OCI-LY1 (cell line): ENCODE measurements around the gene CALB2.

Source experiments
- H2AFZ ChIP-seq: fragments of 200-600 bp; sonication (generic), shearing (Covaris generic); 2 replicates; pipeline ENCODE4 v1.6.0; 2014; ENCODE audit warnings: antibody characterized with exemption, mild to moderate bottlenecking, low read length
- H3F3A ChIP-seq: fragments of 200-600 bp; sonication (generic), shearing (Covaris generic); 2 replicates; pipeline ENCODE4 v1.6.0; 2014; ENCODE audit warnings: mild to moderate bottlenecking, antibody characterized with exemption, low read length, moderate library complexity; ENCODE audit not compliant: insufficient read depth
- H3K27ac ChIP-seq: fragments of 200-600 bp; sonication (generic); 2 replicates; pipeline ENCODE4 v1.5.1; 2014; ENCODE audit warnings: low read length, mixed run types, mild to moderate bottlenecking, low read depth; ENCODE audit not compliant: poor library complexity, severe bottlenecking
- H3K27me3 ChIP-seq: fragments of 200-600 bp; sonication (generic); 2 replicates; pipeline ENCODE4 v1.6.0; 2014; ENCODE audit warnings: antibody characterized with exemption, mild to moderate bottlenecking, low read length, moderate library complexity; ENCODE audit not compliant: insufficient read depth
- H3K36me3 ChIP-seq: fragments of 200-600 bp; sonication (generic); 2 replicates; pipeline ENCODE4 v1.6.1; 2014; ENCODE audit warnings: mild to moderate bottlenecking, antibody characterized with exemption, low read length, moderate library complexity, mixed read lengths; ENCODE audit not compliant: insufficient read depth
- H3K4me1 ChIP-seq: fragments of 200-600 bp; sonication (generic); 2 replicates; pipeline ENCODE4 v1.5.1; 2014; ENCODE audit warnings: mild to moderate bottlenecking, low read length, moderate library complexity; ENCODE audit not compliant: insufficient read depth, severe bottlenecking
- H3K4me2 ChIP-seq: fragments of 200-600 bp; sonication (generic), shearing (Covaris generic); 2 replicates; pipeline ENCODE4 v1.6.1; 2014; ENCODE audit warnings: low read length
- H3K4me3 ChIP-seq: fragments of 200-600 bp; sonication (generic); 2 replicates; pipeline ENCODE4 v1.5.1; 2014; ENCODE audit warnings: low read length, low read depth, mild to moderate bottlenecking, mixed read lengths; ENCODE audit not compliant: poor library complexity, severe bottlenecking
- H3K79me2 ChIP-seq: fragments of 200-600 bp; shearing (Covaris generic); 2 replicates; pipeline ENCODE4 v1.6.1; 2016; ENCODE audit warnings: mixed run types, low read length, mixed read lengths; ENCODE audit not compliant: insufficient read depth
- H3K9ac ChIP-seq: fragments of 200-600 bp; sonication (generic), shearing (Covaris generic); 2 replicates; pipeline ENCODE4 v1.6.1; 2014; ENCODE audit warnings: mild to moderate bottlenecking, low read length, mixed read lengths
- H3K9me2 ChIP-seq: fragments of 200-600 bp; sonication (generic), shearing (Covaris generic); 2 replicates; pipeline ENCODE4 v1.6.1; 2014; ENCODE audit warnings: low read depth, mild to moderate bottlenecking, low read length, mixed read lengths
- H3K9me3 ChIP-seq: fragments of 200-600 bp; shearing (Covaris generic); 2 replicates; pipeline ENCODE4 v1.6.1; 2014; ENCODE audit warnings: low read length, mixed read lengths
- H4K20me1 ChIP-seq: fragments of 200-600 bp; sonication (generic), shearing (Covaris generic); 2 replicates; pipeline ENCODE4 v1.6.0; 2016; ENCODE audit warnings: mild to moderate bottlenecking, low read length; ENCODE audit not compliant: insufficient read depth
- EZH2 ChIP-seq: fragments of 200-600 bp; sonication (generic), shearing (Covaris generic); IDR thresholded peaks from 2 replicates; pipeline ENCODE4 v1.8.0; 2017; ENCODE audit warnings: borderline replicate concordance, mixed run types, mild to moderate bottlenecking, antibody characterized with exemption, low read length, moderate library complexity, mixed read lengths
- TF ChIP-seq, protein P1 (sequence below): fragments of 200-600 bp; sonication (generic), shearing (Covaris generic); IDR thresholded peaks from 2 replicates; pipeline ENCODE4 v1.5.1; 2017; ENCODE audit warnings: mild to moderate bottlenecking, antibody characterized with exemption, low read length, moderate library complexity, mixed read lengths

Gene CALB2

GRCh38 chr16:71384073-71384724 is 25.7 kb downstream of the CALB2 start:
- no peaks in the 10 kb centered on the region for H3K9me2 ChIP-seq
- no peaks in the 10 kb centered on the region for H3K4me1 ChIP-seq
- H3K27ac ChIP-seq, result no peak overlapping the region
- TF ChIP-seq EZH2, result no peak
- TF ChIP-seq, protein P1, sequence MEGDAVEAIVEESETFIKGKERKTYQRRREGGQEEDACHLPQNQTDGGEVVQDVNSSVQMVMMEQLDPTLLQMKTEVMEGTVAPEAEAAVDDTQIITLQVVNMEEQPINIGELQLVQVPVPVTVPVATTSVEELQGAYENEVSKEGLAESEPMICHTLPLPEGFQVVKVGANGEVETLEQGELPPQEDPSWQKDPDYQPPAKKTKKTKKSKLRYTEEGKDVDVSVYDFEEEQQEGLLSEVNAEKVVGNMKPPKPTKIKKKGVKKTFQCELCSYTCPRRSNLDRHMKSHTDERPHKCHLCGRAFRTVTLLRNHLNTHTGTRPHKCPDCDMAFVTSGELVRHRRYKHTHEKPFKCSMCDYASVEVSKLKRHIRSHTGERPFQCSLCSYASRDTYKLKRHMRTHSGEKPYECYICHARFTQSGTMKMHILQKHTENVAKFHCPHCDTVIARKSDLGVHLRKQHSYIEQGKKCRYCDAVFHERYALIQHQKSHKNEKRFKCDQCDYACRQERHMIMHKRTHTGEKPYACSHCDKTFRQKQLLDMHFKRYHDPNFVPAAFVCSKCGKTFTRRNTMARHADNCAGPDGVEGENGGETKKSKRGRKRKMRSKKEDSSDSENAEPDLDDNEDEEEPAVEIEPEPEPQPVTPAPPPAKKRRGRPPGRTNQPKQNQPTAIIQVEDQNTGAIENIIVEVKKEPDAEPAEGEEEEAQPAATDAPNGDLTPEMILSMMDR, result no peak
- H3K27me3 ChIP-seq, result no peaks in the 10 kb centered on the region
- H3K4me3 ChIP-seq, result no peak overlapping the region
- no peak overlapping the region for H2AFZ ChIP-seq
- H3K9me3 ChIP-seq, result no peaks in the 10 kb centered on the region
- no peaks in the 10 kb centered on the region for H3K79me2 ChIP-seq
- no peak overlapping the region for H3K9ac ChIP-seq
- H3K36me3 ChIP-seq, result no peaks in the 10 kb centered on the region
- H3K4me2 ChIP-seq, result no peak overlapping the region
- no peaks in the 10 kb centered on the region for H3F3A ChIP-seq
- no peaks in the 10 kb centered on the region for H4K20me1 ChIP-seq

DNA sequence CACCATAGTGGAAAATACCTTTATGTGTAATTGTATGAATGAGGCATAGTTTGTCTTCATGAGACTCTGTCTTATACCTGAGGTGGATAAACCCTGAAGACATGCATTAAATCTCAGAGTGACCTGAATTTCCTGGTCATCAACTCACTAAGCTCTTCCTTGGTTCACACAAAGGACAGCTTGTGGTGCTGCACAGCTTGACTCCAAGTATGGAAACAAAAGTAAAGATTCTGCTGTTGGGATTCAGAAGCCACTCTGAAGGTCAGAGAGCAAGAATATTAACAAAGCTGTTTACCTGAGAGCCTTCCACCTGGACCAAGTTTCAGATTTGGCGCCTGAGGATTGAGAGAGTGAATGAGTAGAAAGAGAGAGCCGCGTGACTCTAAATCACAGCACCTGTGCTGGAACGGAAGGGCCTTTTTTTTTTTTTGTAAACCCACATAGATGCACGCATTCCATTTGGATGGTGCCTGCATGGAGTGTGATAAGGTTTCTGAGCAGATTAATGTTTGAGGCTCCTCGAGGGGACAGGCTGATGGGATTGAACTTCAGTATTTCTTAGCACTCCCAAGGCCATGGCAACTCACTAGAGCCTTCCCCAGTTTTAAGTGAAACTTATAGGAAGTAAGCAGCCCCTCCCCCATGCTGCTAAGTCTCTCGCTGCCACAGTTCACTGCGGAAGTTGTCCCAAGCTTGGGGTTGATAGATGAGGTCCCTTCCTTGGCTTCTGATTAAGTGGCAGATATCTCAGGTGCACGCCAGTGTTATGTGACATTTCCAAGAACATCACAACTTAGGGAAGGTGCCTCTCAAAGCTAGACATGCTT is 28.7 kb downstream of the CALB2 start:
- Histone ChIP-seq H3K4me3 (no peak overlapping the region), H3K9me3 (no peaks in the 10 kb centered on the region), H4K20me1 (no peaks in the 10 kb centered on the region), H3K27ac (no peak overlapping the region), H3K9me2 (no peaks in the 10 kb centered on the region), H3K36me3 (no peaks in the 10 kb centered on the region), H3K4me1 (no peaks in the 10 kb centered on the region), H3K79me2 (no peaks in the 10 kb centered on the region), H3K9ac (no peak overlapping the region), H2AFZ (no peak overlapping the region), H3F3A (no peaks in the 10 kb centered on the region), H3K4me2 (no peak overlapping the region), H3K27me3 (no peaks in the 10 kb centered on the region)
- TF ChIP-seq, protein P1, result no peak
- no peak for TF ChIP-seq EZH2

DNA sequence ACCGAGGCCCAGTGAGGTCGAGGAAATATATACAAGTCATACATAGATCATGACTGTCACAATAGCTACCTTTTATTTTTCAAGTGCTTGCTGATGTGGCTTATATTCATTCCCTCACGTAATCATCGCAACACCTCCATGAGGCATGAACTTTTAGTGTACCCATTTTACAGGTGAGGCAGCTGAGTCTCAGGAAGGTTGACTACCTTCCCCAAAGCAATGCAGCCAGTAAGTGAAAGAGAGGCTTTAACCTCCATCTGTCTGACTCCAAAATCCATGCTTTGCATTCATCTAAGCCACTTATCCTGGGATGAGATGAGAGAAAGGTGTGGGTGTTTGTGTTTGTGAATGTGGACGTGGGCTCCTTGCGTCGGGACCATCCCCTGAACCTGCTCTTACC is 30.8 kb downstream of the CALB2 start:
- H3K79me2 ChIP-seq, result no peaks in the 10 kb centered on the region
- no peak for TF ChIP-seq EZH2
- TF ChIP-seq, protein P1, result no peak
- no peaks in the 10 kb centered on the region for H3K9me3 ChIP-seq
- no peak overlapping the region for H3K9ac ChIP-seq
- no peak overlapping the region for H3K4me2 ChIP-seq
- H3K4me1 ChIP-seq, result no peaks in the 10 kb centered on the region
- no peaks in the 10 kb centered on the region for H3F3A ChIP-seq
- no peak overlapping the region for H3K27ac ChIP-seq
- no peaks in the 10 kb centered on the region for H3K36me3 ChIP-seq
- no peak overlapping the region for H2AFZ ChIP-seq
- no peaks in the 10 kb centered on the region for H4K20me1 ChIP-seq
- no peak overlapping the region for H3K4me3 ChIP-seq
- H3K27me3 ChIP-seq, result no peaks in the 10 kb centered on the region
- no peaks in the 10 kb centered on the region for H3K9me2 ChIP-seq
